ENCODE results near the gene L1CAM. TPM values are rescaled to one million over a fixed set of nuclear protein-coding genes. Genes with fewer than 3 reads are reported as not detected.
A peak's percentile ranks its signal among the peaks of the same experiment; 100 is the strongest.

The L1CAM gene
- total RNA-seq, 1 experiment from 2014 or later = 819 TPM

GRCh38 chrX:153832728-153833127 is 53.2 kb downstream of the L1CAM start:
- no peaks in the 10 kb centered on the region for H3K9me3 ChIP-seq (ENCODE audit: control insufficient read depth, insufficient read depth, low read depth, low read length)
- no peak overlapping the region for H3K27ac ChIP-seq (ENCODE audit: low read length)
- ATAC-seq (no peak), DNase-seq (ENCODE audit: low read depth, low spot score) (no peak)
- ChIA-PET CTCF (no interaction called here), POLR2A (no interaction called here)
- peaks cover 7% of the 10 kb centered on the region; the same call in 1 of the 2 replicates for H3K4me1 ChIP-seq (ENCODE audit: control insufficient read depth, insufficient read depth, low read length)
- peak; percentile 78 to 87 for TF ChIP-seq REST (IDR thresholded peaks at IDR 0.05; ENCODE audit: insufficient read depth in 1 of 2, low read depth in 2 of 2, low read length in 1 of 2)
- TF ChIP-seq CTCF (IDR thresholded peaks at IDR 0.05) = no peak
- intact Hi-C loops (cut with micrococcal nuclease; ENCODE audit: unreplicated experiment) (no loop called here), in situ Hi-C loops (cut with HindIII; ENCODE audit: low pct_unique_long_range_greater_than_20kb, low sequenced_read_pairs) (no loop called here)
- no TSS peak for BruUV-seq (replicated peaks)
- H3K27me3 ChIP-seq (ENCODE audit: control insufficient read depth, insufficient read depth, low read length) = no peaks in the 10 kb centered on the region
- H3K36me3 ChIP-seq (ENCODE audit: control insufficient read depth, insufficient read depth, low read length) = no peaks in the 10 kb centered on the region
- H3K4me3 ChIP-seq (ENCODE audit: low read depth in 2 of 2, low read length in 2 of 2) = no peak overlapping the region

DNA sequence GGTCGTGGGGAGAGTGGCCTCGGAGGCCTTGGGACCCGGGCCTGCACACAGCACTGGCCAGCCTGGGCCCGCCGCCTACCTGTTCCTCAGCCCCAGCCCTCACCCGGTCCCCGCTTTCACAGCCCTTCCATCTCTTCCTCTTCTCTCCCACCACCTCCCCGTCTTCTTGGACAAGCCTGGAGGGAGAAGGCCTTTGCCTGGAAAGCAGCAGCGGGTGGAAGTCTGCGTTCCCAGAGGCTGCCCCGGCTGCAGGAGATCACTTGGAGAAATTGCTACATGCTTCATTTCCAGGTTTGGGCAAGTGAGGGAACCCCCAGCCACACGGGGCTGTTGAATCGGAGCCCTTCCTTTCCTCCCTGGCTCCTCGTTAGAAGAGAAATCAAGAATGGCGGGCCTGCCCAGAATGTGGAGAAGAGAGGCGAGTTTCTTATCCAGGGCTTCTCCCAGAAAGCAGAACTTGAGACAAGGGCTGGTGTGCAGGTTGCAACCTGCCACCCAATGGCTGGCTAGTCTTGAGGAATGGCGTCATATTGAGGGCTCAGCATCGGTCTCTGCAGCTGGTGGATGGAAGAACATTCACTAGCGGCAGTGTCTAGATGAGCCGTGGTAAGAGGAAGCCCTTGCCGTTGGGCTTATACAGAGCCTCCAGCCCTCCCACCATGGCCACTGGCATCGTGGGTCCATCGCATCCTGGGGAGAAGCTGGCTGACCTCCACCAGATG is 54.4 kb downstream of the L1CAM start:
- ChIA-PET POLR2A (interaction anchor here (0.6 kb wide), 1 partner anchor 27 kb away, joined by 13 read pairs; no protein-coding TSS in a partner anchor), CTCF (no interaction called here)
- H3K9me3 ChIP-seq (ENCODE audit: control insufficient read depth, insufficient read depth, low read depth, low read length) = no peaks in the 10 kb centered on the region
- no peaks in the 10 kb centered on the region for H3K27me3 ChIP-seq (ENCODE audit: control insufficient read depth, insufficient read depth, low read length)
- BruUV-seq (replicated peaks) = no TSS peak
- TF ChIP-seq CTCF (IDR thresholded peaks at IDR 0.05) = no peak
- no peak for TF ChIP-seq SIN3A (IDR thresholded peaks at IDR 0.05; ENCODE audit: borderline replicate concordance, insufficient read depth, low read depth, low read length)
- TF ChIP-seq TCF7L2 (IDR thresholded peaks at IDR 0.05; ENCODE audit: low read depth, low read length) = no peak
- peaks cover 10% of the 10 kb centered on the region; the same call in 1 of the 2 replicates for H3K4me1 ChIP-seq (ENCODE audit: control insufficient read depth, insufficient read depth, low read length)
- no peak overlapping the region for H3K27ac ChIP-seq (ENCODE audit: low read length)
- no peak for DNase-seq (ENCODE audit: low read depth, low spot score)
- no peak overlapping the region for H3K4me3 ChIP-seq (ENCODE audit: low read depth in 2 of 2, low read length in 2 of 2)
- in situ Hi-C loops (cut with HindIII; ENCODE audit: low pct_unique_long_range_greater_than_20kb, low sequenced_read_pairs) = no loop called here
- intact Hi-C loops (cut with micrococcal nuclease; ENCODE audit: unreplicated experiment) = no loop called here
- no peak for ATAC-seq
- no peaks in the 10 kb centered on the region for H3K36me3 ChIP-seq (ENCODE audit: control insufficient read depth, insufficient read depth, low read length)

Data from Panc1 (cell line).